ENCODE results near the gene CFAP107.
"Not testable (repeated sequence)": the region's sequence is repeated elsewhere in the genome, so short reads cannot be mapped to it uniquely, and the experiment has no call there.

CFAP107 gene, protein sequence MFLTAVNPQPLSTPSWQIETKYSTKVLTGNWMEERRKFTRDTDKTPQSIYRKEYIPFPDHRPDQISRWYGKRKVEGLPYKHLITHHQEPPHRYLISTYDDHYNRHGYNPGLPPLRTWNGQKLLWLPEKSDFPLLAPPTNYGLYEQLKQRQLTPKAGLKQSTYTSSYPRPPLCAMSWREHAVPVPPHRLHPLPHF

DNA sequence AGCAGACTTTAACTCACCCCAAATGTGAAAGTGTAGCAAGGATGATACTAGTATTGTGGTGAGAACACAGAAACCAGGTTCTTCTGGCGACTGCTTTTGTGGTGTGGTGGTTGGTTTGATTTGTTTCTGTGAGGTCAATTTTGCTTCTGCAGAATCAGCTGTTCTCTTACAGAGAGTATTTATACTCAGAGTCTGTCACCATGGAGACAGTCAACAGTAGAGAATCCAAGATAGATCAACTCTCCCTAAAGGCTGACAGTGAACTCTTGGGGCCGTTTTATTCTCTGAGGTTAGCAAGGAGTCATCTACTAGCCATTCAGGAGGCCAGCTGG, at the start of gene CFAP107:
Gene CFAP107, plus strand, starts transcription at position 209 of the 332 bp plus-strand sequence. CDS start 231 bp downstream, outside the sequence.
- DNase-seq: no peak

DNA sequence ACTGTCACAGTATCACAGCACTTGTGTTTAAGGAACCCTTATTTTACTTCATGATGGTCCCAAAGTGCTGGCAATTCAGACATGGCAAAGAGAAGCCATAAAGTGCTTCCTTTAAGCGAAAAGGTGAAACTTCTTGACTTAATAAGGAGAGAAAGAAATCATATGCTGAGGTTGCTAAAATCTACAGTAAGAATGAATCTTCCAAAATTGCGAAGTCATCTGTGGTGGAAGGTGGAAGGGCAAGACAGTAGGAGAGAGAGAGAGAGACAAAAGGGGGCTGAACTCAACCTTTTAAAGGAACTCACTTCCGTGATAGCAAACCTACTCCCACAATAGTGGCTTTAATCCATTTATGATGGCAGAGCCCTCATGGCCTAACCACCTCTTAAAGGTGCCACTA, 49.3 kb upstream of the CFAP107 start:
- DNase-seq: no peak

DNA sequence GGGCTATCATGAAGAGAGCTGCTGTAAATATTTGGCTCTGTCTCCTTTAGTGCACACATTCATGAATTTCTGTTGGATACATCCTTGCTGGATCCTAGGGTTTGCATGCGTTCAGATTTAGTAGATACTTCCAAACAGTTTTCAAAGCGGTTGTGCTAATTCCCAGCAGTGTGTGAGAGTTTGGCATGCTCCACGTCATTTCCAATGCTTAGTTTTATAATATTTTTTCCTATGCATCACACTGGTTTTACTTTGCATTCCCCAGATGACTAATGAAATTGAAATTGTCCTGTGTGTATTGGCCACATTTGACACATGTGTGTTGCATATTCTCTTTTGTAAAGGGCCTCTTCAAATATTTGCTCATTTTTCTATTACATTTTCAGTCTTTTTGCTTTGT, 48.6 kb upstream of the CFAP107 start:
- peak; percentile 41 for DNase-seq

DNA sequence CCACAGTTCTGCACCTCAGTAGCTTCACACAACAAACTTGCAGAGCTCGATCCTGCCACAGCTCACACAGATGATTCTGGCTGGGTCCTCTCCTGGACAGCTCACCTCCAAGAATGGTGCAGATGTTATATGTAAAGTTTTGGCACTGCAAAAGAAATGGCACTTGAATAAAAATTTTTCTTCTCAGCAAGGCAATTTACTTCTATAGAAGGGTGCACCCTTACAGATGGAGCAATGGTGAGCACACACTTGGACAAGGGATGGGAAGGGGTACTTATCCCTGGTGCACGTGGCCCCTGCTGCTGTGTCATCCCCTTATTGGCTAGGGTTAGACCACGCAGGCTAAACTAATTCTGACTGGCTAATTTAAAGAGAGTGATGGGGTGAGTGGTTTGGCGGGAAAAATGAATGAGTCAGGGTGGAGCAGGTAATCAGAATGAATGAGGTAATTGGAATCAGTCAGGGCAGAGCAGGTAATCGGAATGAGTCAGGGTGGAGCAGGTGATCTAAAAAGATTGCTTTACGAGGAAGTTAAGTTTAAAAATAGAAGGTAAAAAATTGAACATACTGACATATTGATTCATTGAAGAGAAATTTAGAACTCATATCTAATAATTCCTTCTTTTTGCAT, 42.1 kb upstream of the CFAP107 start:
- DNase-seq: no peak

DNA sequence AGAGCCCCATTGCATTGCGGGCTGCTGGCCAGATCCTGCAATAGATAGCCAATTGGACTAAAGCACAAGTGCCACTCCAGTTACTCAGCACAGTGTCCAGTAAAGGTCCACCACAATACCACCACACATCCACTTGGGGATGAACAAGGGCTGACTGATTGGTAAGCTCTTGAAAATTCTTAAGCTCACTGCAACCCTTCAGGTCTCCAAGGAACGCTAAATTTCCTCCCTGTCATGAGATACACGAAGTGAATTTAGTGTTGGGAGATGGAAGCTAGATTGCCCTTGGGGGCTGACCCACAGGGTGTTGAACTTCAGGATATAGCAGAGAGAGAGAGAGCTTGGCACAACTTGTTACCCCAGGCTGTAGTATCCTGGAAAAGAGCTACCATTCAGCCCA, 39.9 kb upstream of the CFAP107 start:
- no peak for DNase-seq

DNA sequence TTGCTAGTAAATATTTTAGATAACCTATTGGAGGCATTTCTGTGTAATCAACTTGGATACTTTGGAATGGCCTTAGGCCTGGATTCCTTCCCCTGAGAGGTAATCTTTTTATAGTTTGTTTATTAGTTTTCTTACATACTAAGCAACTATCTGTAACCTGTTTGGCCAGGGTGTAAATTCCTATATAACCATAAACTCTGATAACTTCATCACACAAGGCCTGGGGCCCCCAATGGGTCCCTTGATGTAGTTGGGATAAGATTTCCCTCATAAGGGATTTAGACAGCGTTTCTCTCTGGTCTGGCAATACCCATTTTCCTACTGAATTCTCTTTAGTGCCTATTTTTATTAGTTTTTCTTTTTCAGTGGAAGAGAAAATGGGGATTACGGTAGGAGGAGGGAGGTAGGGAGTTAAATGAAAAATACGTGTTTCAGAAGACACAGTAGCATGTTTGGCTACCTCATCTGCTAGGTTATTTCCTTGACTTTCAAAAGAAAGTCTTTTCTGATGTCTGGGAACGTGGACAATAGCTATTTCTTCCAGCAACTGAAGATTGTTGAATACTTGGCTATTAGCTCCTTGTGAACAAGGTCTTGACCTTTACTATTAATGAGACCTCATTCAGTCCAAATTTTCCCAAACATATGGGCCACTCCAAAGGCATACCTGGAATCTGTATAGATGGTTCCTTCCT, 37.5 kb upstream of the CFAP107 start:
- DNase-seq: no peak

DNA sequence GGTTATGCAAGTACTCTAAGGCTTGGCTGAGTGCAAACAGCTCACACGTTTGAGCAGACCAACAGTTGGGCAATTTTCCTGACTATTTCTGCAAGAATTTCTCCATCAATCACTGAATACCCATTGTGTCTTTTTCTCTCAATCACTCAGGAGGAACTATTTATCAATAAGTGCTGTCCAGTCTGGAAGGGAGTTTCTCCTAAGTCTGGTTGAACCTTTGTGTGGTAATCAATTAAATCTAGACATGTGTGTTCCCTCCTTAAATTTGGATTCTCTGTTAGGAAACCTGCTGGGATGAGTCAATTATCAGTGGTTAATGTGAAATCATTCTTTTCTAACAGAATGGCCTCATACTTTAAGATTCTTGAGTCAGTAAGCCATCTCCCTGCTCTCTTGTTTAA, 36.9 kb upstream of the CFAP107 start:
- DNase-seq: peak; percentile 1

DNA sequence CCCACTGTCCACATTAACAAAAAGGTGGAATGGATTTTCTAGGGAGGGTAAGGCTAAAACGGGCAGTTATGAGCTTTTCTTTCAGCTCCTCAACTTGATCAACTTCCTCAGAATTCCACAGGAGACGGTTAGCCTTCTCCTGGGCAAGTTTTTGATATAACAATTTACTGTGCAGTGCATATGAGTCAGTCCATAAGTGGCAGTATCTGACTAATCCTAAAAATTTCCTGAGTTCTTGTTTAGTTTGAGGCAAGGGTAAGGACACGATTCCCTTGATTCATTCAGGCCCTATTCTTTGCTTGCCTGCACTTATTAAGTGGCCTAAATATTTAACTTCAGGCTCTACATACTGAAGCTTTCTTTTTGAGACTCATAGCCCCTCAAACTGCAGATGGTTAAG, 36.3 kb upstream of the CFAP107 start:
- peak; percentile 13 for DNase-seq

DNA sequence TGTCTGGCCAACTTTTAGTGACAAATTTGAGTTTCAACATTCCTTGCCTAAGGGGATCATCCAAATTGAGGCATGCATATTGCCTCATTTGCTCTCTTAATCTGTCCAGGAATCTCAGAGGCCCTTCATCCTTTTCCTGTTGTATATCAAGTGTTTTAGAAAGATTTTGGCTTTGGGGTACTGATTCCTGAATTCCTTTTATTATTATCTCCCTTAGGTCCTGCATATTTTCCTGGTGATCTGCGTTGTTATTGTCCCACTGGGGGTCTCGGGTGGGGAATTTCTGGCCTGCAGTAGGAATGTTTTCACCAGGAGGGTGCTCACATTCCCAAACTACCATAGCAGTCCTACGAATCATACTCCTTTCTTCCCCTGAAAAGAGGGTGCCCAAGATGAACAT, 34.5 kb upstream of the CFAP107 start:
- DNase-seq: peak; percentile 7

DNA sequence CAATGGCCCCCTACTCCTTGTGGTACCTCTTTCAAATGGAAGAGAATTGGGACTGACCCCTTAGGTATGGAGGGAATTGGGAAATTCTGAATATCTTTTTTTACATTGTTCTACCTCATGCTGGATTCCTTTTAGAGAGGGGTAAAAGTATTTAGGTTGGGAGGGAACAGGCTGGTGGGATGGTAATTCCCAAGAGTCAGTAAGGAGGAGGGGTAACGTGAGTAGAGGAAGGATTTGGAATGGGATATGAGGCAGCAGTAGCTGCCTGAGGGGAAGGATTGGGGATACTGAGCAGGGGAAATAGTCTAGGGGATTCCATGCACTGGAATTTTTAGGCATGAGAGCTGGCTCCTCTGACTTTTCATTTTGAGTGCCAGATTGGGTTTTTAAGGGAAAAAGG, 33.9 kb upstream of the CFAP107 start:
- no peak for DNase-seq

DNA sequence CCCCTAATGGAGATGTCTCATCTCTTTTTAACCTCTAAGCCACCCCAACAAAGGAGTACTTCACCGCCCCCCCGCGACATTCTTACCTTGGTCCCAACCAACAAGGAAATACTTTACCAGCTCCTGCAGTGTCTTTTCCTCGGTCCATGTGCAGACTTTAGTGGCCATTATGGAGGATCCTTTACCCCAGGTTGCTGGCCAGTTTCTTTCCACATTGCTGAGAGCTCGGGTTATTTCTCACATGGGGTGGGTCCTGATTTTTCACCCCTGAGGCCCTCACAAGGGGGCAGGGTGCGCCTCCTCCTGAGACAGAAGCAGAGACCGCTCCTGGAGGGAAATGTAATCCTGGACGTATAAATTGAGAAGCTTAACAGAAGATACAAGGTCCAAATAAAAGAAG, 33.1 kb upstream of the CFAP107 start:
- DNase-seq: no peak

DNA sequence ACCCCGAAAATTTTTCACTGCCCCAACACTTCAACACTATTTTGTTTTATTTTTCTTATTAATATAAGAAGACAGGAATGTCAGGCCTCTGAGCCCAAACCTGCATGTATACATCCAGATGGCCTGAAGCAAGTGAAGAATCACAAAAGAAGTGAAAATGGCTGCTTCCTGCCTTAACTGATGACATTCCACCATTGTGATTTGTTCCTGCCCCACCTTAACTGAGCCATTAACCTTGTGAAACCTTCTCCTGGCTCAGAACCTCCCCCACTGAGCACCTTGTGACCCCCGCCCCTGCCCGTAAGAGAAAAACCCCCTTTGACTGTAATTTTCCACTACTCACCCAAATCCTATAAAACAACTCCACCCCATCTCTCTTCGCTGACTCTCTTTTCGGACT, 32.3 kb upstream of the CFAP107 start:
- DNase-seq: not testable (repeated sequence)

DNA sequence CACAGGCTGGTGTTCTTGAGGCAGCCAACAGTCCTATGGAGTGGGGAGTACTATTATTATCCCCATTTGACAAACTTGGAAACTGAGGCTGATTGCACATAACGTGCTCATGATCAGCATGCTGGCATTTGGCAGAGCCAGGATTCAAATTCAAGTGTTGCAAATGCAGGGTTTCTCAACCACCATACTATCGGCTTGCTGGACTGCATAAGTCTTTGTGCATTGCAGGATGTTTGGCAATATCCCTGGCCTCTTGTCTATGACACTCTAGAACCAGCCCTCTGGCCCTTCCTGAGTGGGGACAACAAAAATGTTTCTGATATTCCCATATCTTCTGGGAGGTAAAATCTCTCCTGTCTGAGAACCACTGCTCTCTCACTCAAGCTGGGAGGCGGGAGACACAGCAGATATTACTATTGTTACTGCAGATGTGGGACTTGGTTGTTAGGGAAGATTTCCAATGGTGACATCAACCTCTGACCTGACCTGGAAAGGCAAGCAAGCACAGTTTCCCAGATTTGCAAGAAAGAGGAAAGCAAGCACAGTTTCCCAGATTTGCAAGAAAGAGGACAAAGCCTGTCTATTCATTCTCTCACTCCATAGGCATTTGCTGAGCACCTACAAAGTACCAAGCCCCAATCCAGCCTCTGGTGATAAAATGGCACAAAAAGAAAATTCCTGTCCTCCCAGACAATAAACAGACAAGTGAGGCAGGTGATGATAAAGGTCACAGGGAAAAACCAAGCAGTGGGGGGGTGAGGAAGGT, 31.1 kb upstream of the CFAP107 start:
- no peak for DNase-seq

DNA sequence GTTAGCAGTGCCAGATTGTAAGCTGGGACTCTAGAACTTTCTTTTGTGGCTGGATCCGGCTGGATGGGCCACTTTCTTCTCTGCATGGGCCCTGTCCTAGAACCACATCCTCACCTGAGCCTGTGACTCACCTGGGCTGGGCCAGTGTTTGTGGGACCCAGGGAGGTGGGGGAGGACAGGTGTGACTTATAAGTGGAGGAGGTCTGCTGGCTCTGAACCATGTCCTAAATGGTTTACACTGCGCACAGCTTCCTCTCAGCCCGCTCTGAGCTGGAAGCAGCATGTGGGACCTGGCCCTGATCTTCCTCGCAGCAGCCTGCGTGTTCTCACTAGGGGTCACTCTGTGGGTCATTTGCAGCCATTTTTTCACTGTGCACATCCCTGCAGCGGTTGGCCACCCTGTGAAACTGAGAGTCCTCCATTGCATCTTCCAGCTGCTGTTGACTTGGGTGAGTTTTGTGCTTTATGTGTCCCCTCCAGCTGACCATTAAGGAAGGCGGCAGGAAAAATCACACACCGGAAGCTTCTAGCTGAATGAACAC, 30.0 kb upstream of the CFAP107 start, which contains the start of gene AADACL3:
Gene AADACL3, plus strand, starts transcription at position 215 of the 542 bp plus-strand sequence. Its CDS starts 67 bp downstream, at position 282.
- DNase-seq: no peak

DNA sequence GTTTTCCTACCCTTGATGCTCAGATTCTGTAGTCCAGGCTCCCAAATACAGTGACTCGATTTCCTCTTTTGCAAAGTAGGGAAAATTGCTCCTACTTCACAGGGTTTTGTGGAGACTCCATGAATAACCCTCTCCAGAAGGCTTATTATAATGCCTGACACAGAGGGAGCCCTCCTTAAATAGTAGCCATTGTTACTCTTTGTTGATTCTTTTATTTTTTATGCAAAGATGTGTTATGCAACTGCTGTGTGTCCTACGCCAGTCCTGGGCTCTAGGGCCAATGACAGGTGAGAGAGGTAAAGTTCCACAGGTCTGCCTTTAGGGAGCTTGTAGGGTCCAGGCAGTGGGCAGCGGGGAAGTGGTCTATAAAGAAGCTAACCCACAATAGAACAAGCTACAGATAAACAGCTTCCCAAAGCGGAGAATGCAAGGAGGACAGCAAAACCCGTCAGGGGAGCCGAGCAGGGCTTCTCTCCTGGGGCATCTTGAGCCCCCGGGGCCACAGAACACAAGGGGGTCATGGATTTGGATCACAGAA, 28.6 kb upstream of the CFAP107 start:
- no peak for DNase-seq

DNA sequence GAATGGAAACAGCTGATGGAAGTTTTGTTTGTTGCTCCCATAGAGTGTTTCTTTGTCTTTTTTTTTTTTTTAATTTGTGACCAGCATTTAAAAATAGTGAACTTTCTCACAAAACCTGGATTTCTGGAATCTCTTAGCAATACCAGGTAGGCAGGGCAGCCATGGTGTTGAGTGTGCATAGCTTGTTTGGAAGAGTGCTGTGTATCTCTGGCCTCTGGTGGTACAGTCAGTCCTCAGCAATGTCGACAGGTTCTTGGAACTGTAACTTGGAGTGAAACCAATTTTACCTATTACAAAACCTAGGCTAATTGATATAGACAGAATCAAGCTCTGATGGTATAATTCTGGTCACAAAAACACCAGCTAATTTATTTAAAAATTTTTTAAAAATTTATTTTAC, 23.4 kb upstream of the CFAP107 start:
- DNase-seq: no peak

DNA sequence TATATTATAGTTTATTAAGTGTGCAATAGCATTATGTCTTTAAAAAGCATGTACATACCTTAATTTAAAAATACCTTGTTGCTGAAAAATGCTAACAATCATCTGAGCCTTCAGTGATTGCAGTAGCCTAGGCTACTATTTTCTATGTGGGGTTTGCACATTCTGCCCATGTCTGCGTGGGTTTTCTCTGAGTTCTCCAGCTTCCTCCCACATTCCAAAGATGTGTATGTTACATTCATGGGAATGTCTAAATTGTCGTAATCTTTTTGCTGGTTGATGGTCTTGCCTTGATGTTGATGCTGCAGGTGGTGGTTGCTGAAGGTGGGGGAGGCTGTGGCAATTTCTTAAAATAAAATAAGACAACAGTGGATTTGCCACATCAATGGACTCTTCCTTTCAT, 17.6 kb upstream of the CFAP107 start:
- DNase-seq: no peak

DNA sequence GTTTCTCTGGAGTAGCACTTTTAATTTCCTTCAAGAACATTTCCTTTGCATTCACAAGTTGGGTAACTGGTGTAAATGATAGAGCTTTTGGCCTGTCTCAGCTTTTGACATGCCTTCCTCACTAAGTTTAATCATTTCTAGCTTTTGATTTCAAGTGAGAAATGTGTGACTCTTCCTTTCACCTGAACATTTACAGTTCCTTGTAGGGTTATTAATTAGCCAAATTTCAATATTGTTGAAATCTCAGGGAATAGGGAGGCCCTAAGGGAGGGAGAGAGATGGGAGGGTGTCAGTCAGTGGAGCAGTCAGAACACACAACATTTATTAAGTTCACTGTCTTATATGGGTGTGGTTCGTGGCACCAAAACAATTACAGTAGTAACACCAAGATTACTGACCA, 15.8 kb upstream of the CFAP107 start:
- no peak for DNase-seq

DNA sequence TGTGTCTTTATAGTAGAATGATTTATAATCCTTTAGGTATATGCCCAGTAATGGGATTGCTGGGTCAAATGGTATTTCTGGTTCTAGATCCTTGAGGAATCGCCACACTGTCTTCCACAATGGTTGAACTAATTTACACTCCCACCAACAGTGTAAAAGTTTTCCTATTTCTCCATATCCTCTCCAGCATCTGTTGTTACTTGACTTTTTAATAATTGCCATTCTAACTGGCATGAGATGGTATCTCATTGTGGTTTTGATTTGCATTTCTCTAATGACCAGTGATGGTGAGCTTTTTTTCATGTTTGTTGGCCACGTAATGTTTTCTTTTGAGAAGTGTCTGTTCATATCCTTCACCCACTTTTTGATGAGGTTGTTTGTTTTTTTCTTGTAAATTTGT, 14.9 kb upstream of the CFAP107 start:
- not testable (repeated sequence) for DNase-seq

DNA sequence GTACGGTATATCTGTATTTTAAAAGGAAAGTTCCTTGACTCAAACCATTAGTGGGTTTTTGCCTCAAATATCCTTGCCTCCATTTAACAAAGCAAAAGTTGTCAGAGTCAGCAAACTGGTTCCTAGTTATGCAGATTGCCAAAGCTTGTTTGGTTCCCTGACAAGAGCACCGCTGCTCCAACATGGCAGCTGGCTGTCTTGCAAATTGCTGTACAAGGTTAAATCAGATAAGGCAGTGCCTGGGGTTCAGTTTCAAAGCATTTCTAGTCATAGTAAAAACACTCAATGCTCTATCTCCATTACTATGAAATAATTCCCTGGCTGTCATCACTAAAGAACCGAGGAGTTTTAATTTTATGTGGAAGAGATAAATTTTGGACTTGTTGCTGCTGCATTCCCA, 11.3 kb upstream of the CFAP107 start:
- no peak for DNase-seq

DNA sequence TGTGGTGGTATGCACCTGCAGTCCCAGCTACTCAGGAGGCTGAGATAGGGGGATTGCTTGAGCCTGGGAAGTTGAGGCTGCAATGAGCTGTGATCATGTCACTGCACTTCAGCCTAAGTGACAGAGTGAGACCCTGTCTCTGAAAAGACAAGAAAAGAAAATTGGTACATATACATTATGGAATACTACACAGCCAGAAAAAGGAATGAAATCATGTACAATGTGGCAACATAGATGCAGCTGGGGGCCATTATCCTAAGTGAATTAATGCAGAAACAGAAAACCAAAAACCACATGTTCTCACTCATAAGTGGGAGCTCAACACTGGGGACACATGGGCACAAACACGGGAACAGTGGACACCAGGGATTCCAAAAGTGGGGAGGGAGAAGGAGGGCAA, 7.1 kb upstream of the CFAP107 start:
- DNase-seq: no peak

DNA sequence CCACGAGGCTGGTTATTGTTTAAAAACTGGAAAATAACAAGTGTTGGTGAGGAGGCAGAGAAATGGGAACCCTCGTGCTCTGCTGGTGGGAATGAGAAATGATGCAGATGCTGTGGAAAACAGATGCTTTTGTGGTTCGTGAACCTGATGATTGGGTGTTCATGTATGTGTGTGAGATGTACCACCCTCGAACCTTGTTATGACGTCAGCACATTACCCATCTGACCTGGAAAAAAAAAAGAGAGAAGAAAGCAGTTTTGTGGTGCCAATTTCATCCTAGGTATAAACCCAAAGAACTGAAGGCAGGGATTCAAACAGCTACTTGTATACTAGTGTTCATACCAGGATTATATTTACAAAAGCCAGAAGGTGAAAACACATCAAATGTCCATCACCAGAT, 6.4 kb upstream of the CFAP107 start:
- no peak for DNase-seq

DNA sequence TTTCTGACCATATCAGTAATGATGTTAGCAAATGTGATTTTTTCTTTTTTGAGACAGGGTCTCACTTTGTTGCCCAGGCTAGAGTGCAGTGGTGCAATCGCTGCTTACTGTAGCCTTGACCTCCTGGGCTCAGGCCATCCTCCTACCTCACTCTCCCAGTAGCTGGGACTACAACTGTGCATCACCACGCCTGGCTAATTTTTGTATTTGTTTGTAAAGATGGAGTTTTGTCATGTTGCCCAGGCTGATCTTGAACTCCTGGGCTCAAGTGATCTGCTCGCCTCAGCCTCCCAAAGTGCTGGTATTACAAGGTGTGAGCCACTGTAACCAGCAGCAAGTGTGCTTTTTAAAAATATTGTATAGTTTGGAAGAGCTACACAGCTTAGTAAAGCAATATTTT, 4.1 kb upstream of the CFAP107 start:
- no peak for DNase-seq
